IPS DF 4.7 (cell line): Measurements from ENCODE around the gene TMTC1.
"Not testable (repeated sequence)": the region's sequence is repeated elsewhere in the genome, so short reads cannot be mapped to it uniquely, and the experiment has no call there.

Source experiments
- DNase-seq: peaks from one replicate; pipeline ENCODE4 v3.0.0-alpha.2; 2013; ENCODE audit warnings: low spot score; ENCODE audit errors: extremely low read depth

Gene TMTC1

DNA sequence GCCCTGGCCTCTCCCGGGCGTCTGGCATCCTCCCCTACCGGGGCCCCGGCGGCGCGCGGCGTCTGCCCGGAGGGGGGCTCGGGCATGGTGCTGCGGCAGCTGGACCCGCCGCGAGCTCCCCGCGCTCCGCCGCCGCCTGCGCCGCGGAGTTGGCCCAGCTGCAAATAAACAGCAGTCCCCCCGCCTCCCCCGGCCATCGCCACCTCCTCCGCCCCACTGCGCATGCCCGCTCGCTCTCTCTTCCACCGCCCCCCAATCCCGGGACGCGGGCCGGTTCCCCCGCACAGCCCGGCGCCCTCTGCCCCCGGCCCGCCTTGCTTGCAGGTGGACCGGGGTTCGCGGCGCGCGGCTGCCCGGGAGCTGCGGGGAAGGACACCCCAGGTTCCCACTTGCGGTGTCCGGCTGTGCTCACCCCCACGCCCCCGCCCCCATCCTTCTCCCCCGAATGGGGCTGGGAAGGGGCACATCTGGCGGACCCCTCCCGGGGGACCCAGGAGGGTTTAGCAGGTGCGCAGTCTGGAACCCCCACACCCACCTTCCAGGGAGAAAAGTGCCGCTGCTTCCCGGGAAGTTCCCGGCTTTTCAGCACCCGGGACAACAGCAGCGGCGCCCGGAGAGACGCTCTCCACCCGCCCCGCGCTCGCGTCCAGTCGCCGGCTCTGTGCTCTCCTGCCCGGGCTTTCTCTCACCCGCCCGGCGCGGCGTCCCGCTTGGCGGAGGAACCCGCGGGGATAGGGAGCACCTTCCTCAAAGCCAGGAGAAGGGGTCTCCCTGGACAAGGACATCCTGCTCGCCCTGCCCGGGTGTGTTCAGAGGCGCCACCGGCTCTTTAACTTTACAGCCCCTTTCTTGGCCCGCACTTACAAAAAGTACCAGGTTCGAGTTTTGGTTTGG, at the start of gene TMTC1:
Gene TMTC1 (minus strand): TSS at position 170 of the 894 bp plus-strand sequence. CDS start 191 bp downstream, outside the sequence.
- no peak for DNase-seq

DNA sequence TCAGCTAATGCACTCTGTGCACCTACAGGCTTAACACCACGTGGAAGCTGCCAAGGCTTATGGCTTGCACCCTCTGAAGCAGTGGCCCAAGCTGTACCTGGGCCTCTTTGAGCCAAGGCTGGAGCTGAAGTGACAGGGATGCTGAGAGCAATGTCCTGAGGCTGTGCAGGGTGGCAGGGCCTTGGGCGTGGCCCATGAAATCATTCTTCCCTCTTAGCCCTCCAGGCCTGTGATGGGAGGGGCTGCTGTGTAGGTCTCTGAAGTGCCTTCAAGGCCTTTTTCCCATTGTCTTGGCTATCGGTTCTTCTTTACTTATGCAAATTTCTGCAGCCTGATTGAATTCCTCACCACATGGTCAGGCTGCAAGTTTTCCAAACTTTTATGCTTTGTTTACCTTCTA, 47.4 kb upstream of the TMTC1 start:
- no peak for DNase-seq

DNA sequence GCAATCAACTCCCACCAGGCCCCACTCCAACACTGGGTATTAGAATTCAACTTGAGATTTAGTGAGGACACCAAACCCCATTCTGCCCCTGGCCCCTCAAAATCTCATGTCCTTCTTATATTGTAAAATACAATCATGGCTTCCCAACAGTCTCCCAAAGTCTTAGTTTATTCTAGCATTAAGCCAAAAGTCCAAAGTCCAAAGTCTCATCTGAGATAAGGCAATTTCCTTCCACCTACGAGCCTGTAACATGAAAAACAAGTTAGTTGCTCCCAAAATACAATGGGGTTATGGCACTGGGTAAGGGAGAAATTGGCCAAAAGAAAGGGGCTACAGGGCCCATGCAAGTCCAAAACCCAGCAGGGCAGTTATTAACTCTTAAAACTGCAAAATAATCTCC, 46.6 kb upstream of the TMTC1 start:
- no peak for DNase-seq

GRCh38 chr12:29818916-29819623, 35.3 kb upstream of the TMTC1 start:
- no peak for DNase-seq

GRCh38 chr12:29816874-29817725, 33.4 kb upstream of the TMTC1 start:
- no peak for DNase-seq

DNA sequence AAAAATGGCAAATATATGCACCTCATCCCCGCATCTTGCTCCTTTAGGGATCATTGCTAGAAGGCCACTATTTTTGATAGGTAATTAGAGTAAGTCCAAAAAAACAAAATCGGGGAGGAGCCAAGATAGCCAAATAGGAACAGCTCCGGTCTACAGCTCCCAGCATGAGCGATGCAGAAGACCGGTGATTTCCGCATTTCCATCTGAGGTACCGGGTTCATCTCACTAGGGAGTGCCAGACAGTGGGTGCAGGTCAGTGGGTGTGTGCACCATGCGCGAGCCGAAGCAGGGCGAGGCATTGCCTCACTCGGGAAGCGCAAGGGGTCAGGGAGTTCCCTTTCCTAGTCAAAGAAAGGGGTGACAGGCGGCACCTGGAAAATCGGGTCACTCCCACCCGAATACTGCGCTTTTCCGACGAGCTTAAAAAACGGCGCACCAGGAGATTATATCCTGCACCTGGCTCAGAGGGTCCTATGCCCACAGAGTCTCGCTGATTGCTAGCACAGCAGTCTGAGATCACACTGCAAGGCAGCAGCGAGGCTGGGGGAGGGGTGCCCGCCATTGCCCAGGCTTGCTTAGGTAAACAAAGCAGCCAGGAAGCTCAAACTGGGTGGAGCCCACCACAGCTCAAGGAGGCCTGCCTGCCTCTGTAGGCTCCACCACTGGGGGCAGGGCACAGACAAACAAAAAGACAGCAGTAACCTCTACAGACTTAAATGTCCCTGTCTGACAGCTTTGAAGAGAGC, 26.0 kb upstream of the TMTC1 start:
- not testable (repeated sequence) for DNase-seq

- DNase-seq, result no peak
Measured at GRCh38 chr12:29807129-29807528, 23.4 kb upstream of the TMTC1 start.

- DNase-seq, result no peak
Measured at GRCh38 chr12:29804019-29804418, 20.3 kb upstream of the TMTC1 start.

- DNase-seq, result no peak
Measured at GRCh38 chr12:29799591-29799990, 15.8 kb upstream of the TMTC1 start.

GRCh38 chr12:29797565-29798355, 14.0 kb upstream of the TMTC1 start:
- DNase-seq, result no peak

DNA sequence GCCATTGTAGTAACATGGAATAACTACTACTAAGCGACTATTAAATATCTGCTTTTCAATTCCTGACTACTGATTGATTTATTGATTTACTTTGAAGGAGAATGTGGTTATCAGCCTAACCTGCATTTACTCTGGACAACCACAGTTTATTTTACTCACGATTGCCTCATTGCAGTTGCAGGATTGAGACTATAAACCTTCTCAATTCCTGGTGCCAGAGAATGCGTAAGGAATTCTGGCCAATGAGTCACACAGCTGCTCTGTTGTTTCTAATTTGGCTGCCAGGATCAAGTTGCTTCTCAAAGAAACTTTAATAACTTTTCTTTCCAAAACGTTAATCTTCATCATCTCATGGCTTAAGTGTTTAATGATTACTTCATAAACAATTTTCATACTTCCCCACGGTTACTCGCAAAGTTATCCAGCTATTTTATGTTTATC, 13.1 kb upstream of the TMTC1 start:
- DNase-seq, result no peak

DNA sequence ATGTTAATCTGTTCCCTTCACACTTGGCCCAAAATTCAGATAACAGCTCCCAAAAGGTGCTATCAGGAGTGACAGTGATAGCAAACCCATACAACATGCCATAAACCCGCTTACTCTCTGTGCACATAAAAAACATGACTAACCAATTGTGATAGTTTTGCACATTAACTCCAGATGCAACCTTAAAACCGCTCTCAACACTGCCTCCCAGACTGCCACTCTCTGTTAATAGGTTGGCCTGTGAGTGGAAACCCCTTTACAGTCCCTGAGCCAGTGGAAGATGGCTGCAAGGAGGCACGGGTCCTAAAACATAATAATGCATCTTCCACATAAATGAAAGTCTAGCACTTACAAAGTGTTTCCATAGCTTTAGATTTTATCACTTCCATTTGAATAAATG, 12.0 kb upstream of the TMTC1 start:
- DNase-seq, result no peak

GRCh38 chr12:29794862-29795261, 11.1 kb upstream of the TMTC1 start:
- no peak for DNase-seq

DNA sequence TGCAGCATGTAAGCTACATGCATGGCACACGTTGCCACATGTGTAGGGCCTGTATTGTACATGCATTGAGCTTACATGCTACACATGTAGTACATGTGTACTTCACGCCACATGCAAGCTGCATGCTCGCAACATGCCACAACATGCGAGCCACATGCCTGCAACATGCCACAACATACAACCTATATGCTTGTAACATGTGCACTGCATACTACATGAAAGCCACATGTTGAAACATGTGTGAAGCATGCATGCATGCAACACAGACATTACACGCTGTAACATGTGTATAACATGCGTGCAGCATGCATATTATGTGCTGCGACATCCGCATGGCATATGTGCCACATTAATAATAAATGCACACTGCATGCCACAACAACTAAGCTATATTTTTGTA, 9.1 kb upstream of the TMTC1 start:
- DNase-seq, result no peak

DNA sequence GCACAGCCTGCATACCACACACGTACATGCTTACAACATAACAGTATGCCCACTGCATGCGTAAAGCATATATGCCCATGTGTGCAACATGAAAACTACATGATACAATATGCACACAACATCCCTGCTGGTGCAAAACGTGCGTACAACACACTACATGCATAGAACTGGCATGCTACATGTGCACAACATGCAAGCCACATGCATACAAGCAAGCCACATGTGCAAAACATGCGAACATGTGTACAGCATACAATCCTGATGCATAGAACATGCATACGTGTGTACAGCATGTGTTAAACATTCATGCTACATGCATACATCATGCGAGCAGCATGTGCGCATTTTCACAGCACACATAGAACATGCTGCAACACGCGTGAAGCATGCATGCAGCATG, 8.4 kb upstream of the TMTC1 start:
- DNase-seq, result no peak

DNA sequence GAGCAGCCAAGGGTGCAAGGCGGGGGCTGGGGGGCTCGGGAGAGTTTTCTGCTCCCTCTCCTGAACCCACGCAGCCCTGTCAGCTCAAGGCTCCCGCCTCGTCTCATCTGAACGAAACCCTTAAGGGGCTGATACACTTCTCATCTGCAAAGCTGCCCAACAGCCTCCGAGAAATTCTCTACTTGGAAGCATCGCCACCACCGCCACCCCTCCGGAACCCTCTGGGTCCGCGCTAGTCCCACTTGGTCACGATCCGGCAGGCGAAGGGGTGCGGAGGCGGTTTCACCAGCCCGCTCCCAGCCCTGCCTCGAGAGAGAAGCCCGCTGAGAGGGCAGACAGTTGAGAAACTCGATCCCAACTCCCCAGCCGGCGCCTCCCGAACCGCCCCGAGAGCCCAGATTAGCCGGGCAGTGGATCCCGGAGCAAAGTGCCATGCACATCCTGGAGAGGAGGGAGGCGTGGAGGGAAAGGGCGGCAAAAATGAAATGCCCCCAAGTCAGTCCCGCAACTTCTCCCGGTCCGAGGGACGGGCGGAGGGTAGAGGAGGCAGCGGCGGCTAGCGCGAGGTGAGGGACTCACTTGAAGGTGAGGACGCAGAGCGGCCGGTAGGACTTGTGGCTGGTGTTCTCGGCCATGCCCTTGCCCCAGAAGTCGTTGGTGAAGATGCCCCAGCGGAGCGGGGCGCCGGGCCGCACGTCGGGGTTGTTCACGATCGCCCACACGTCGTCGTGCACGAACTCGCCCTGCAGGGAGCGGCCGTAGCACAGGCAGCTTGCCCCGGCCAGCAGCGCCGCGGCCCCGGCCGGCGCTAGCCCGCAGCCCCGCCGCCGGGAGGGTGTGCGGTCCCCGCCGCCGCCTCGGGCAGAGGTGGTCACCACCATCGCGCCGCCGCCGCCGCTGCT, 620 bp downstream of the TMTC1 start:
- DNase-seq, result no peak

- DNase-seq, result no peak
Measured at GRCh38 chr12:29782285-29782870, 1.4 kb downstream of the TMTC1 start.

- no peak for DNase-seq
Measured at GRCh38 chr12:29781705-29782266, 2.0 kb downstream of the TMTC1 start.
